Caco-2 (cell line): ENCODE data around the gene ILF3. TPM values are rescaled to one million over a fixed set of nuclear protein-coding genes. Genes with fewer than 3 reads are reported as not detected.

Experiments
- BruUV-seq: library from RNA; stranded (reverse); fragments of 400-500 nt; replicated peaks from 2 replicates; lab custom pipeline; 2021; lab: Mats Ljungman, UMichigan
- CTCF ChIA-PET: fragments of 300-600 bp; sonication (Branson Sonifier 250); formaldehyde crosslinking; loops from one replicate; lab custom pipeline; 2022; ENCODE audit warnings: antibody characterized with exemption; lab: Charles Lee
- POLR2A ChIA-PET: fragments of 300-600 bp; sonication (Branson Sonifier 250); formaldehyde crosslinking; loops from one replicate; lab custom pipeline; 2022; ENCODE audit warnings: antibody characterized with exemption; lab: Charles Lee
- DNase-seq, 2 experiments: peaks; one replicate each; pipeline versions ENCODE4 v3.0.0 to v3.0.0-alpha.2; 2020 to 2022
- H3K27me3 ChIP-seq: replicated peaks from 2 replicates; pipeline ENCODE4 v1.6.0; 2011; ENCODE audit warnings: low read length; ENCODE audit not compliant: control insufficient read depth, insufficient read depth
- H3K36me3 ChIP-seq: 2 replicates; pipeline ENCODE4 v1.5.1; 2011; ENCODE audit warnings: low read length; ENCODE audit not compliant: control insufficient read depth, insufficient read depth
- H3K4me1 ChIP-seq: fragments of 250-450 bp; sonication (Bioruptor Pico); 2 replicates; pipeline ENCODE4 v1.5.1; 2020; ENCODE audit warnings: mild to moderate bottlenecking
- H3K4me3 ChIP-seq: 2 replicates; pipeline ENCODE4 v1.5.1; 2011; ENCODE audit warnings: low read depth, mild to moderate bottlenecking, control low read depth, low read length
- H3K9me3 ChIP-seq: fragments of 250-450 bp; sonication (Bioruptor Pico); 2 replicates; pipeline ENCODE4 v1.5.1; 2020; ENCODE audit warnings: mild to moderate bottlenecking, moderate library complexity
- H3K27ac Mint-ChIP-seq: one replicate; pipeline ENCODE4 v1.8.0; 2022; ENCODE audit warnings: mixed read lengths; ENCODE audit not compliant: unreplicated experiment
- H3K27me3 Mint-ChIP-seq: one replicate; pipeline ENCODE4 v1.8.0; 2022; ENCODE audit warnings: mixed read lengths; ENCODE audit not compliant: insufficient read depth, unreplicated experiment
- H3K36me3 Mint-ChIP-seq: one replicate; pipeline ENCODE4 v1.8.0; 2022; ENCODE audit warnings: mild to moderate bottlenecking, mixed read lengths; ENCODE audit not compliant: insufficient read depth, unreplicated experiment
- H3K4me1 Mint-ChIP-seq: one replicate; pipeline ENCODE4 v1.8.0; 2022; ENCODE audit warnings: low read depth, mixed read lengths; ENCODE audit not compliant: unreplicated experiment
- H3K4me3 Mint-ChIP-seq: one replicate; pipeline ENCODE4 v1.8.0; 2022; ENCODE audit warnings: mild to moderate bottlenecking, moderate library complexity, mixed read lengths; ENCODE audit not compliant: unreplicated experiment
- H3K9me3 Mint-ChIP-seq: one replicate; pipeline ENCODE4 v1.8.0; 2022; ENCODE audit warnings: mixed read lengths; ENCODE audit not compliant: unreplicated experiment
- intact Hi-C: fragments of 100-400 bp; cut with micrococcal nuclease; formaldehyde crosslinking; loops from one replicate; pipeline ENCODE4 v1.10.0; 2022; ENCODE audit not compliant: unreplicated experiment
- total RNA-seq: library from RNA; stranded (reverse); gene quantifications from 2 replicates; pipeline ENCODE4 v1.2.3, GENCODE V29; 2022
- TF ChIP-seq, protein P1 (sequence below), 2 experiments: fragments of 200-600 bp in 1 of 2; IDR thresholded peaks; 1 replicate in 1 of 2; 2 replicates in 1 of 2; pipeline versions ENCODE4 v1.5.1 to v1.8.0; 2011 to 2022; ENCODE audit warnings: antibody characterized with exemption in 1 of 2, control low read depth in 1 of 2, inconsistent platforms in 1 of 2, low read depth in 1 of 2, low read length in 1 of 2, mild to moderate bottlenecking in 1 of 2, moderate library complexity in 1 of 2; ENCODE audit not compliant: insufficient read depth in 1 of 2, severe bottlenecking in 1 of 2, unreplicated experiment in 1 of 2

Gene ILF3
- total RNA-seq, 1 experiment from 2014 or later, result 399 TPM

- no peaks in the 10 kb centered on the region for H3K4me1 ChIP-seq
- TF ChIP-seq, protein P1, sequence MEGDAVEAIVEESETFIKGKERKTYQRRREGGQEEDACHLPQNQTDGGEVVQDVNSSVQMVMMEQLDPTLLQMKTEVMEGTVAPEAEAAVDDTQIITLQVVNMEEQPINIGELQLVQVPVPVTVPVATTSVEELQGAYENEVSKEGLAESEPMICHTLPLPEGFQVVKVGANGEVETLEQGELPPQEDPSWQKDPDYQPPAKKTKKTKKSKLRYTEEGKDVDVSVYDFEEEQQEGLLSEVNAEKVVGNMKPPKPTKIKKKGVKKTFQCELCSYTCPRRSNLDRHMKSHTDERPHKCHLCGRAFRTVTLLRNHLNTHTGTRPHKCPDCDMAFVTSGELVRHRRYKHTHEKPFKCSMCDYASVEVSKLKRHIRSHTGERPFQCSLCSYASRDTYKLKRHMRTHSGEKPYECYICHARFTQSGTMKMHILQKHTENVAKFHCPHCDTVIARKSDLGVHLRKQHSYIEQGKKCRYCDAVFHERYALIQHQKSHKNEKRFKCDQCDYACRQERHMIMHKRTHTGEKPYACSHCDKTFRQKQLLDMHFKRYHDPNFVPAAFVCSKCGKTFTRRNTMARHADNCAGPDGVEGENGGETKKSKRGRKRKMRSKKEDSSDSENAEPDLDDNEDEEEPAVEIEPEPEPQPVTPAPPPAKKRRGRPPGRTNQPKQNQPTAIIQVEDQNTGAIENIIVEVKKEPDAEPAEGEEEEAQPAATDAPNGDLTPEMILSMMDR (IDR thresholded peaks at IDR 0.05; ENCODE audit: insufficient read depth in 1 of 2, low read depth in 1 of 2, low read length in 1 of 2, severe bottlenecking in 1 of 2, unreplicated experiment in 1 of 2), result no peak
- POLR2A ChIA-PET, result no interaction called here
- Mint-ChIP-seq H3K36me3 (peaks cover 89% of the 10 kb centered on the region), H3K4me1 (no peaks in the 10 kb centered on the region), H3K4me3 (peak overlapping the region; percentile 10), H3K9me3 (no peaks in the 10 kb centered on the region), H3K27me3 (no peaks in the 10 kb centered on the region), H3K27ac (peak overlapping the region; percentile 55)
- no peaks in the 10 kb centered on the region for H3K9me3 ChIP-seq
- BruUV-seq, result no TSS peak
- H3K4me3 ChIP-seq, result no peak overlapping the region
- no peak for DNase-seq
- H3K36me3 ChIP-seq, result peaks cover 3% of the 10 kb centered on the region
- intact Hi-C loops, result no loop called here
- H3K27me3 ChIP-seq, result no peaks in the 10 kb centered on the region
- CTCF ChIA-PET, result interaction anchor here (0.6 kb wide), 1 partner anchor 12 kb away, joined by 5 read pairs; no protein-coding TSS in a partner anchor
Measured at GRCh38 chr19:10688545-10689280, 34.6 kb downstream of the ILF3 start.

GRCh38 chr19:10690341-10690781 is 36.2 kb downstream of the ILF3 start:
- H3K4me1 Mint-ChIP-seq, result no peaks in the 10 kb centered on the region
- H3K4me1 ChIP-seq, result peaks cover 5% of the 10 kb centered on the region; the same call in 1 of the 2 replicates
- no peak overlapping the region for H3K4me3 Mint-ChIP-seq
- DNase-seq, result no peak
- ChIA-PET POLR2A (no interaction called here), CTCF (no interaction called here)
- no peaks in the 10 kb centered on the region for H3K9me3 ChIP-seq
- no peaks in the 10 kb centered on the region for H3K27me3 ChIP-seq
- TF ChIP-seq, protein P1 (IDR thresholded peaks at IDR 0.05; ENCODE audit: insufficient read depth in 1 of 2, low read depth in 1 of 2, low read length in 1 of 2, severe bottlenecking in 1 of 2, unreplicated experiment in 1 of 2), result no peak
- no peaks in the 10 kb centered on the region for H3K9me3 Mint-ChIP-seq
- peaks cover 88% of the 10 kb centered on the region for H3K36me3 Mint-ChIP-seq
- BruUV-seq, result no TSS peak
- intact Hi-C loops, result no loop called here
- no peak overlapping the region for H3K4me3 ChIP-seq
- no peak overlapping the region for H3K27ac Mint-ChIP-seq
- no peaks in the 10 kb centered on the region for H3K27me3 Mint-ChIP-seq
- H3K36me3 ChIP-seq, result peaks cover 3% of the 10 kb centered on the region

DNA sequence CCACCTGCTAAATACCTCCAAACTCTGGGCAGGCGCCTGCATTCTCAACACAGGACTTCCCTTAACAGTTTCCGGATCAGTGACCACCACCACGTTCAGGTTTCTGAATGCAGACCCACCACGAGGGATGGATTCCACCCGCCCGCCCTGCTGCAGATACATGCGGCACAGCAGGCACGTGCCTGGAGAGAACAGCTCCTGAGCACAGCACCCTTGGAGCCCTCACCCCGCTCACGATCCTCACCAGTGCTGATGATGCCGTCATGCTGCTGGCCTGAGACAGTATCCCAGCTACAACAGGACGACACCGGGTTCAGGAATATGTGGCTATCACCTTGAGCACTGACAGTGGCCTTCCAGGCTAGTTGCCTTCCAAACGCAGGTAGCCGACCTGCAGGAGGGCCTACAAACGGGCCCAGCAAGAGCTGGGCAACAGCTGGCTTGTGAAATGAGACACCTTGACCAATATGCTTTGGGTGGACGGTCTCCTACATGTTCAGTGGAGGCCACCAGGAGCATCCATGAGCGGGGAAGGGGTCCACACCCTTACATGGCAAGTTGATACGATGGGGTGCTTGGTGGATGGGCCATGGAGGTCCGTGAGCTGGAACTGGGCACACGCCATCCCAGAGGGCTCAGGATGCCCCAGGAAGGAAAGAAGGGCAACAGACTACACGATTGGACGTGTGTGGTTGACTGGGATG is 37.2 kb downstream of the ILF3 start:
- TF ChIP-seq, protein P1 (IDR thresholded peaks at IDR 0.05; ENCODE audit: insufficient read depth in 1 of 2, low read depth in 1 of 2, low read length in 1 of 2, severe bottlenecking in 1 of 2, unreplicated experiment in 1 of 2), result no peak
- Histone ChIP-seq H3K36me3 (peaks cover 2% of the 10 kb centered on the region), H3K27me3 (no peaks in the 10 kb centered on the region), H3K9me3 (no peaks in the 10 kb centered on the region), H3K4me1 (peaks cover 6% of the 10 kb centered on the region; the same call in 1 of the 2 replicates), H3K4me3 (no peak overlapping the region)
- Mint-ChIP-seq H3K27ac (no peak overlapping the region), H3K9me3 (no peaks in the 10 kb centered on the region), H3K36me3 (peaks cover 92% of the 10 kb centered on the region), H3K4me3 (no peak overlapping the region), H3K27me3 (no peaks in the 10 kb centered on the region), H3K4me1 (peaks cover 5% of the 10 kb centered on the region)
- POLR2A ChIA-PET, result no interaction called here
- intact Hi-C loops, result no loop called here
- BruUV-seq, result no TSS peak
- CTCF ChIA-PET, result no interaction called here
- no peak for DNase-seq
